ENCODE measurements around the gene CDC27. TPM values are rescaled to one million over a fixed set of nuclear protein-coding genes. Genes with fewer than 3 reads are reported as not detected.
"Not testable (repeated sequence)": the region's sequence is repeated elsewhere in the genome, so short reads cannot be mapped to it uniquely, and the experiment has no call there.

CDC27 gene
- total and polyA plus RNA-seq, 2 of the 4 experiments (the other 2 are of a cell fraction): 47.7 to 190 TPM

GRCh38 chr17:47074361-47074760, 114.7 kb downstream of the CDC27 start:
- H2AK9ac ChIP-seq (replicated peaks; ENCODE audit: low read depth, low read length, poor library complexity); dilution Hi-C loops (cut with HindIII; ENCODE audit: low sequenced_read_pairs, unreplicated experiment); POLR2A ChIA-PET (ENCODE audit: unreplicated experiment); H3K9me3 ChIP-seq (ENCODE audit: control insufficient read depth, insufficient read depth, low read length); H2AK5ac ChIP-seq (ENCODE audit: low read depth, low read length); H3K4ac ChIP-seq (ENCODE audit: low read depth, low read length); H3K4me2 ChIP-seq (ENCODE audit: low read depth, low read length); H2BK20ac ChIP-seq (ENCODE audit: low read depth, low read length); H3K27me3 ChIP-seq (ENCODE audit: control insufficient read depth, insufficient read depth, low read length); H2BK5ac ChIP-seq (ENCODE audit: low read depth, low read length, poor library complexity, severe bottlenecking); H3K23ac ChIP-seq (ENCODE audit: low read depth, low read length); DNase-seq; ATAC-seq (ENCODE audit: low read depth); in situ Hi-C loops (cut with MboI; ENCODE audit: low sequenced_read_pairs); intact Hi-C loops (cut with micrococcal nuclease); H4K20me1 ChIP-seq (ENCODE audit: insufficient read depth, low read length); H3K56ac ChIP-seq (ENCODE audit: extremely low read depth, insufficient read depth, low read length); H2BK15ac ChIP-seq (ENCODE audit: low read depth, low read length); H4K91ac ChIP-seq (ENCODE audit: insufficient read depth, low read depth, low read length); H3K27ac ChIP-seq (ENCODE audit: insufficient read depth, low read length); BruUV-seq (replicated peaks); H3K9me1 ChIP-seq (ENCODE audit: insufficient read depth, low read length); H3K9ac ChIP-seq (ENCODE audit: low read depth, low read length); H3K14ac ChIP-seq (replicated peaks; ENCODE audit: low read depth, low read length); H3K18ac ChIP-seq (ENCODE audit: low read depth, low read length); H2BK120ac ChIP-seq (ENCODE audit: low read depth, low read length); H3K36me3 ChIP-seq (ENCODE audit: control insufficient read depth, insufficient read depth, low read length); H4K5ac ChIP-seq (ENCODE audit: low read depth, low read length); H2AFZ ChIP-seq (replicated peaks; ENCODE audit: low read length, poor library complexity); H4K8ac ChIP-seq (ENCODE audit: low read depth in 2 of 2, low read length in 2 of 2); H3K4me3 ChIP-seq (ENCODE audit: insufficient read depth, low read depth, low read length); H3K4me1 ChIP-seq (ENCODE audit: control insufficient read depth, insufficient read depth, low read length); CTCF ChIA-PET: not testable (repeated sequence)
- peaks cover 5 to 39% of the 10 kb centered on the region in 2 experiments for H3K79me1 ChIP-seq (ENCODE audit: low read depth in 1 of 2, low read length in 2 of 2)
- WGBS, 2 experiments (ENCODE audit: extremely low coverage in 2 of 2, insufficient read length in 1 of 2): no CpG with 5 or more reads among the region's 1 CpG

GRCh38 chr17:47073629-47074028, 115.5 kb downstream of the CDC27 start:
- intact Hi-C loops (cut with micrococcal nuclease); H3K4me3 ChIP-seq (ENCODE audit: insufficient read depth, low read depth, low read length); H3K23ac ChIP-seq (ENCODE audit: low read depth, low read length); H3K4me1 ChIP-seq (ENCODE audit: control insufficient read depth, insufficient read depth, low read length); H3K9me3 ChIP-seq (ENCODE audit: control insufficient read depth, insufficient read depth, low read length); DNase-seq; H3K18ac ChIP-seq (ENCODE audit: low read depth, low read length); BruUV-seq (replicated peaks); H3K9ac ChIP-seq (ENCODE audit: low read depth, low read length); H4K20me1 ChIP-seq (ENCODE audit: insufficient read depth, low read length); H3K4ac ChIP-seq (ENCODE audit: low read depth, low read length); ATAC-seq (ENCODE audit: low read depth); CTCF ChIA-PET; H2AFZ ChIP-seq (replicated peaks; ENCODE audit: low read length, poor library complexity); H3K14ac ChIP-seq (replicated peaks; ENCODE audit: low read depth, low read length); H4K5ac ChIP-seq (ENCODE audit: low read depth, low read length); H3K4me2 ChIP-seq (ENCODE audit: low read depth, low read length); H2AK5ac ChIP-seq (ENCODE audit: low read depth, low read length); H4K91ac ChIP-seq (ENCODE audit: insufficient read depth, low read depth, low read length); H2BK5ac ChIP-seq (ENCODE audit: low read depth, low read length, poor library complexity, severe bottlenecking); H2BK120ac ChIP-seq (ENCODE audit: low read depth, low read length); H3K36me3 ChIP-seq (ENCODE audit: control insufficient read depth, insufficient read depth, low read length); dilution Hi-C loops (cut with HindIII; ENCODE audit: low sequenced_read_pairs, unreplicated experiment); H2BK15ac ChIP-seq (ENCODE audit: low read depth, low read length); in situ Hi-C loops (cut with MboI; ENCODE audit: low sequenced_read_pairs); H3K27ac ChIP-seq (ENCODE audit: insufficient read depth, low read length); H4K8ac ChIP-seq (ENCODE audit: low read depth in 2 of 2, low read length in 2 of 2); H3K56ac ChIP-seq (ENCODE audit: extremely low read depth, insufficient read depth, low read length); H3K27me3 ChIP-seq (ENCODE audit: control insufficient read depth, insufficient read depth, low read length); POLR2A ChIA-PET (ENCODE audit: unreplicated experiment); H2BK20ac ChIP-seq (ENCODE audit: low read depth, low read length); H2AK9ac ChIP-seq (replicated peaks; ENCODE audit: low read depth, low read length, poor library complexity): not testable (repeated sequence)
- 84% methylated on average over 2 of the region's 4 CpGs; no CpG with 5 or more reads in 1 of the 2 experiments for WGBS, 2 experiments (ENCODE audit: extremely low coverage in 2 of 2, insufficient read length in 1 of 2)
- Histone ChIP-seq H3K9me1 (ENCODE audit: insufficient read depth, low read length) (peaks cover 11% of the 10 kb centered on the region), H3K79me1 (ENCODE audit: low read depth in 1 of 2, low read length in 2 of 2) (peaks cover 5 to 41% of the 10 kb centered on the region in 2 experiments)
